ENCODE data around the gene CIB1.
A peak's percentile ranks its signal among the peaks of the same experiment; 100 is the strongest.

DNA sequence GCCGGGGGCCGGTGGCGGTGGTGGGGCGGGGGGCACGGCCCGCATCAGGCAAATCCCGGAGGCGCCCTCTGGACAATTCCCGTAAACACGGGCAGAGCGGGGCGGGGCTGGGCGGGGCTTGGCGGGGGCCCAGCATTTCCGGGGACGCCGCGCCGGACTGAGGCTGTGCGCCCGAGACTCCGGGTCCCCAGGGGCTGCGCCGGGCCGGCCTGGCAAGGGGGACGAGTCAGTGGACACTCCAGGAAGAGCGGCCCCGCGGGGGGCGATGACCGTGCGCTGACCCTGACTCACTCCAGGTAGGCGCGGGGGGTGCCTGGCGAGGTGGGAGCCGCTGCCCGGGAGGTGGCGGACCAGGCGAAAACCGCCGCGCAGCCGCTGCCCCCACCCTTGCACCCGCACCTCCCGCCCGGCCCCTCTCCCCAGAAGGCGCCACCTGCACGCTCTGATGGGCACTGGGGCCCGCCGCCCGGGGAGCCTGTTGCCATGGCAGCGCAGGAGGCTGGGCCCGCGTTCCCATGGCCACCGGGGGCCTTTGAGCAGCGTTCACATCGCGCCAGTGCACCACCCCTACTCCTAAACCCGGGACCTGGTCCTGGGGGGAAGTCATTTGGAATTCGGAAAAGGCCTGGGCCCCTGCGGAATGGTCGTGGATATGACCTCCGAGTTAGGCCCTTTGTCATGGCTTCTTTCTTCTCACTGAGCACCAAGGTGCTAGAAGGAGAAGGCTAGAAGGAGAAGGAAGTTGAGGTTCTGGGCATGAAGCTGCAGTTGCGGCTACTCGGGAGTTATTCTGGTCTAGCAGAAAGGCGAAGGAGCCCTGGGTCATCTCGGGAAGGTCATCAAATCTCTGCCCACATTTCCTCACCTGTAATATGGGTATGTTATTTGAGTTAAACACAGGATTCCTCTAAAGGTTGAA, 48.7 kb downstream of the CIB1 start:
- TF ChIP-seq, protein P1, sequence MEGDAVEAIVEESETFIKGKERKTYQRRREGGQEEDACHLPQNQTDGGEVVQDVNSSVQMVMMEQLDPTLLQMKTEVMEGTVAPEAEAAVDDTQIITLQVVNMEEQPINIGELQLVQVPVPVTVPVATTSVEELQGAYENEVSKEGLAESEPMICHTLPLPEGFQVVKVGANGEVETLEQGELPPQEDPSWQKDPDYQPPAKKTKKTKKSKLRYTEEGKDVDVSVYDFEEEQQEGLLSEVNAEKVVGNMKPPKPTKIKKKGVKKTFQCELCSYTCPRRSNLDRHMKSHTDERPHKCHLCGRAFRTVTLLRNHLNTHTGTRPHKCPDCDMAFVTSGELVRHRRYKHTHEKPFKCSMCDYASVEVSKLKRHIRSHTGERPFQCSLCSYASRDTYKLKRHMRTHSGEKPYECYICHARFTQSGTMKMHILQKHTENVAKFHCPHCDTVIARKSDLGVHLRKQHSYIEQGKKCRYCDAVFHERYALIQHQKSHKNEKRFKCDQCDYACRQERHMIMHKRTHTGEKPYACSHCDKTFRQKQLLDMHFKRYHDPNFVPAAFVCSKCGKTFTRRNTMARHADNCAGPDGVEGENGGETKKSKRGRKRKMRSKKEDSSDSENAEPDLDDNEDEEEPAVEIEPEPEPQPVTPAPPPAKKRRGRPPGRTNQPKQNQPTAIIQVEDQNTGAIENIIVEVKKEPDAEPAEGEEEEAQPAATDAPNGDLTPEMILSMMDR (IDR thresholded peaks at IDR 0.05): no peak
- TF ChIP-seq POLR2A (IDR thresholded peaks at IDR 0.05) (no peak), POLR2AphosphoS5 (IDR thresholded peaks at IDR 0.05; ENCODE audit: insufficient read depth in 1 of 2, low read depth in 1 of 2) (peak in 1 of 2 donors; percentile 58)

All from vagina (tissue), 2 donors.